GM20431 (cell line): ENCODE measurements around the gene OR4C13.
"Not testable (repeated sequence)": the region's sequence is repeated elsewhere in the genome, so short reads cannot be mapped to it uniquely, and the experiment has no call there.

Experiments used
- in situ Hi-C: fragments of 300-500 bp; cut with MseI, MboI; formaldehyde crosslinking; loops from one replicate; pipeline ENCODE4 v1.15.0; 2020; ENCODE audit warnings: low sequenced_read_pairs; ENCODE audit not compliant: unreplicated experiment

The OR4C13 gene

DNA sequence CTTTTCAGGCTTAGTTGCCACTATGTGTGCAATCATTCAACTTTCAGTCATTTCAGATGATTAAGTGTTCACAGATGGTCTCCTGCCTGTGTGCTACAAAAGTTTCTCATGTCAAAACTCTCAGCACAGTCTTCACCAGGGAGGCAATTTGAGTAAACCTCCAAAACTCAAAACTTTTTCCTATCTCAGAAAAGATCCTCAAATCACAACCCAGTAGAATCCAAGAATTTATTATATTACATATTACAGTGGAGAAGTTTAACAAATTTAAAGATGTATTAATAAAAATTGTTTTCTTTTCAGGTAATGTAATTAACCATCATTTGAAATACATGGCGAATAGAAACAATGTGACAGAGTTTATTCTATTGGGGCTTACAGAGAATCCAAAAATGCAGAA, at the start of gene OR4C13:
Gene OR4C13, plus strand, starts transcription at position 301 of the 400 bp plus-strand sequence. Its CDS starts 32 bp downstream, at position 333.
- in situ Hi-C loops = no loop called here

DNA sequence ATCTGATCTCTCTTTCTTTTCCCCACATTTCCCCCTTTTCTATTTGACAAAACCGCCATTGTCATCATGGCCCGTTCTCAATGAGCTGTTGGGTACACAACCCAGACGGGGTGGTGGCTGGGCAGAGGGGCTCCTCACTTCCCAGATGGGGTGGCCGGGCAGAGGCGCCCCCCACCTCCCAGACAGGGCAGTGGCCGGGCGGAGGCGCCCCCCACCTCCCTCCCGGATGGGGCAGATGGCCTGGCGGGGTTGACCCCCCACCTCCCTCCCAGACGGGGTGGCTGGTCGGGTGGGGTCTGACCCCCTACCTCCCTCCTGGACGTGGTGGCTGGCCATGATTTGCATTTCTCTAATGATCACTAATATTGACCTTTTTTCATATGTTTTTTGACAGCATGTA, 40.7 kb upstream of the OR4C13 start:
- in situ Hi-C loops = not testable (repeated sequence)

DNA sequence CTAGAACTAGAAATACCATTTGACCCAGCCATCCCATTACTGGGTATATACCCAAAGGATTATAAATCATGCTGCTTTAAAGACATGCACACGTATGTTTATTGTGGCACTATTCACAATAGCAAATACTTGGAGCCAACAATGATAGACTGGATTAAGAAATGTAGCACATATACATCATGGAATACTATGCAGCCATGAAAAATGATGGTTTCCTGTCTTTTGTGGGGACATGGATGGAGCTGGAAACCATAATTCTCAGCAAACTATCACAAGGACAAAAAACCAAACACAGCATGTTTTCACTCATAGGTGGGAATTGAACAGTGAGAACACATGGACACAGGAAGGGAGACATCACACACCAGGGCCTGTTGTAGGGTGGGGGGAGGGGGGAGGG, 3.5 kb upstream of the OR4C13 start:
- in situ Hi-C loops = not testable (repeated sequence)

DNA sequence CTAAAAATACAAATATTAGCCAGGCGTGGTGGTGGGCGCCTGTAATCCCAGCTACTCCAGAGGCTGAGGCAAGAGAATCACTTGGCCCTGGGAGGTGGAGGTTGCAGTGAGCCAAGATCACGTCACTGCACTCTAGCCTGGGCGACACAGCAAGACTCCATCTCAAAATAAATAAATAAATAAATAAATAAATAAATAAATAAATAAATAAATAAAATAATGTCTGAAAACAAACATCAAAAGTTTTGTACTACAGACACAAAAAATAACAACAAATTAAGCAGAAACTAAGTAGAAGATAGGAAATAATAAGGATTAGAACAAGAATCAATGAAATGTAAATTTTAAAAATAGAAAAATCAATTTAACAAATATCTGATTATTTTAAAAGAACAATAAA, 21.2 kb downstream of the OR4C13 start:
- in situ Hi-C loops = not testable (repeated sequence)

DNA sequence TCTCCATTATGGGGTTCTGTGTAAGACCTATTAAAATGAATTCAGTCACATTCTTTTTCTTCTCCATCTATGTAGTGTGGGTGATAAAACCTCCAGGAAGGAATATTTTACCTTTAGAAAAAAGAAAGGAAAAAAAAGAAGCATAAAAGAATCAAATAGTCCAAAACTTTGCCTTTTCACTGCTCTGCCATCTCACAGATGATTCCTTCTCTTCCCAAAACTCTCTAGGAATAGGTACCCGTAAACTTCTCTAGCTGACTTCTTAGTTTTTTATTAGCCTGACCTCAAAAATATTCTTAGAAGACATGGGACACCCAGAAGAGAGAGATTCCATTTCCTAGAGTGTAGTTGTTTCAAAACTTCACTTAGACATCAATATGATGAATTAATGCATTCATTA, 30.2 kb downstream of the OR4C13 start, which contains the start of gene OR4C12:
Gene OR4C12, minus strand, starts transcription at position 101 of the 400 bp plus-strand sequence. Its CDS starts 34 bp downstream, at position 67.
- in situ Hi-C loops = not testable (repeated sequence)

DNA sequence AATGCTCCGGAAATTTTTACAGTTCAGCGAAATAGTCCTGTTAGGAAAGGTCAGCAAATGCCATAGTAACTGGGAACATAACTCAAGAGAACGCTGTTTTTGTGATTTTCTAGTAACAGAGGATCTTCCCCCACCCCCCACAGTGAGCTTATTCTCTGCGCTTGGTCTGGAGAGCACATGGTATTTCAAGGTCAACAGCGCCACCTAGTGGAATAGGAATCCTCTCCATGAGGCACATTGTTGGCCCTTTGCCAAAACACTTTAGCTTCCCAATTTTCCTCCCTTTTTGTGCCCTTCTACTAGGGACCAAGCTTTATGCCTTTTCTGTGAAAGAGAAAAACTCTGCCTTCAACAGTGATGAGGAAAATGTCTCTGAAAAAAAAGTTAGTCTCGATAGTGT, 43.4 kb downstream of the OR4C13 start:
- in situ Hi-C loops = no loop called here
